Effector memory CD8-positive, alpha-beta T cell (primary cell): ENCODE results near the gene TNIP2.

ENCODE experiments used
- ATAC-seq: fragments of 150-1000 bp; cut with Tn5 transposase; replicated peaks from 2 replicates; pipeline ENCODE4 v1.10.0; 2021; ENCODE audit warnings: mild to moderate bottlenecking, moderate library complexity
- DNase-seq, 3 experiments: peaks; one replicate each; pipeline ENCODE4 v3.0.0; 2021
- H3K27ac Mint-ChIP-seq, 2 donors: one replicate each; pipeline ENCODE4 v1.8.0; 2022; ENCODE audit warnings: mild to moderate bottlenecking in 2 of 2, mixed read lengths in 2 of 2, moderate library complexity in 2 of 2
- H3K27me3 Mint-ChIP-seq, 2 donors: one replicate each; pipeline ENCODE4 v1.8.0; 2022; ENCODE audit warnings: mixed read lengths in 2 of 2
- H3K36me3 Mint-ChIP-seq: one replicate; pipeline ENCODE4 v1.8.0; 2022; ENCODE audit warnings: mild to moderate bottlenecking, moderate library complexity, mixed read lengths; ENCODE audit not compliant: insufficient read depth
- H3K4me1 Mint-ChIP-seq, 2 donors: one replicate each; pipeline ENCODE4 v1.8.0; 2022; ENCODE audit warnings: low read depth in 2 of 2, mixed read lengths in 2 of 2
- H3K4me3 Mint-ChIP-seq, 2 donors: one replicate each; pipeline ENCODE4 v1.8.0; 2022; ENCODE audit warnings: mild to moderate bottlenecking in 2 of 2, mixed read lengths in 2 of 2, moderate library complexity in 2 of 2
- H3K9me3 Mint-ChIP-seq, 2 donors: one replicate each; pipeline ENCODE4 v1.8.0; 2022; ENCODE audit warnings: mixed read lengths in 2 of 2

TNIP2 gene

DNA sequence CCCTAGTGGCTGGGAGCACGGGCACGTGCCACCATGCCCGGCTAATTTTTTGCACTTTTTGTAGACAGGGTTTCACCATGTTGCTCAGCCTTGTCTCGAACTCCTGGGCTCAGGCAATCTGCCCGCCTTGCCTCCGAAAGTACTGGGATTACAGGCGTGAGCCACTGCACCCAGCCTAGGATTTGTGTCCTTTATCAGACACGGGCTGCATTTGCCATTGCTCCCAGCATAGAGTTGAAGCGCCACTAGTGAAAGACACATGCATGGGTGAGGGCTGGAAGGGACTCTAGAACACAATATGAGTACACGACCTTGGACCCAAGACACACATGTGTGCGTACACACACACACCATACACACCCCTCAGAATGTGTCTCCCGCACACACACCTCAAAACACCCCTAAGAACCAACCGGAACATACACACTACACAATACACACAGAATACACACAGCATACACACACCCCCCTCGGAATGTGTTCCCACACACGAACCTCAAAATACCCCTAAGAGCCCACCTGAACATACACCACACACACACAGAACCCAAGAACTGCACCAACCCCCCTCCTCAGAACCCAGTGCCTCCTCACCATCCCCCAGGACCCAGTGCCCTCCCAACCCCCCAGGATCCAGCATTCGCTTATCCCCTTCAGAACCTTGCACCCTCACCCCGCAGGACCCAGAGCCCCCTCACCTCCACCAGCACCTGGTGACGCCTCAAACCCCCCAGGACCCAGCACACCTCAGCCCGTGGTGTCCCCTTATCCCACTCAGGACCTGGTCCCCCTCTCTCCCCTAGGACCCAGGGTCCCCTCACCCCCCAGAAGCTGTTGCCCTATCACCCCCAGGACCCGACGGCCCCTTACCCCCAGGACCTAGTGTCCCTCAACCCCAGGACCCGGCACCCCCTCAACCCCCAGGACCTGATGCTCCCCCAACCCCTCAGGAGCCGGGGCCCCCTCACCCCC, 1.0 kb downstream of the TNIP2 start:
- ATAC-seq, result no peak
- peak overlapping the region; percentile 20 to 86 for H3K27ac Mint-ChIP-seq
- no peaks in the 10 kb centered on the region for H3K9me3 Mint-ChIP-seq
- H3K4me3 Mint-ChIP-seq, result peak overlapping the region; percentile 76 to 80
- H3K4me1 Mint-ChIP-seq, result peaks cover 21 to 25% of the 10 kb centered on the region in 2 donors
- H3K36me3 Mint-ChIP-seq, result peaks cover 20% of the 10 kb centered on the region
- DNase-seq, result no peak
- H3K27me3 Mint-ChIP-seq, result no peaks in the 10 kb centered on the region

DNA sequence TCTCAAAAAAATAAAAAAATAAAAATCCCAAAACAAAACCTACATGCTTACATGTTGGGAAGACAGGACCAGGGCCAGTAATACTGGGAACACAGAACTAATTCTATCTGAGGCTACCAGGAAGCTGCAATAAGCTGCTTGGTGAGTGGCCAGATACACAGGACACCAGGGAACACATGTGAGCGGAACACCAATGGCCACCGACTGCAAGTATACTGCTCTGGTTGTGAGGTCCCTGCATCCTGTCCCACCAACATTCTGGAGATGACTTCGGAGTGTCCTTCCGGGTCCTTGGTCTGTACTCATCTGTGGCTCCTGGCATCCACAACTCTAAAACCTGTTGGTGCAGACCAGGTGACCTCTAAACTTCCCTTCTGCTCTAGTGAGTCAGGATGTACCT, 2.7 kb downstream of the TNIP2 start:
- no peaks in the 10 kb centered on the region for H3K9me3 Mint-ChIP-seq
- H3K27me3 Mint-ChIP-seq, result no peaks in the 10 kb centered on the region
- peak overlapping the region; percentile 6 to 26 for H3K27ac Mint-ChIP-seq
- H3K36me3 Mint-ChIP-seq, result peaks cover 21% of the 10 kb centered on the region
- H3K4me3 Mint-ChIP-seq, result no peak overlapping the region
- ATAC-seq, result no peak
- peaks cover 21 to 25% of the 10 kb centered on the region in 2 donors for H3K4me1 Mint-ChIP-seq
- no peak for DNase-seq

DNA sequence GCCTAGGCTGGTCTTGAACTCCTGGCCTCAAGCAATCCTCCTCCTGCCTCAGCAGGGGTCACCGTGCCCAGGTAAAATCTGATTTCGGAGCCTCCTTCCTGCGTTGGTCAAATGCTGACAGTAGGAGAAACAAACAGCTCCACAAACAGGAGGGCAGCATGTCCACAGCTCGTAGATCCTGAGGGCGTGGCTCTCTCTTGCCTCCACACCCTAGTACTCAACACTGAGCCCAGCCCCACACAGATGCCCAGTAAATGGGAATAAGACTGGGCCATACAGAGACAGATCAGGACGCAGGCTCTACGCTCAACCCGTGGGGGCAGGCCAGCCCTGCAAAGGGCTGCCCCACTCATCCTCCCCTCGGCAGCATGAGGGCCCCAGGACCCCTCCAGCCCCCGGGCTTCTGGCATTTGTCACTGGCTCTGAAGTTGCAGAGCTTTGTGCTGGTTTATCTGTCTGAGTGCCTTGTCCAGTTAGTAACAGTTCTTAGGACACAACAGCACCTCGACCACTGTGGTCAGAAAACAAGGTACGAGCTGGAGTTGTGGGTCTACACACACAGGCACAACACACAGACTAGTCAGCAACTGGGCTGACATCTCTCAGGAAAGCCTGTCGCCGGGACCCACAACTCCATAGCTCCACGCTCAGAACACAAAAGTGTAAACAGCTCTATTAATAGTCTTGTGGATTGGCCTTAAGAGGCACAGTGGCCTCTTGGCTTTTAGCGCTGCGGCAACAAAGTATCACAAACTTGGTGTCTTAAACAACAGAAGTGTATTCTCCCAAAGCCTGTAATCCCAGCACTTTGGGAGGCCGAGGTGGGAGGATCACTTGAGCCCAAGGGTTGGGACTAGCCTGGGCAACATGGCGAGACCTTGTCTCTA, 5.2 kb downstream of the TNIP2 start:
- Mint-ChIP-seq H3K4me1 (peaks cover 35 to 44% of the 10 kb centered on the region in 2 donors), H3K9me3 (no peaks in the 10 kb centered on the region), H3K27me3 (no peaks in the 10 kb centered on the region), H3K4me3 (no peak overlapping the region), H3K27ac (no peak overlapping the region), H3K36me3 (peaks cover 42% of the 10 kb centered on the region)
- no peak for ATAC-seq
- no peak for DNase-seq

DNA sequence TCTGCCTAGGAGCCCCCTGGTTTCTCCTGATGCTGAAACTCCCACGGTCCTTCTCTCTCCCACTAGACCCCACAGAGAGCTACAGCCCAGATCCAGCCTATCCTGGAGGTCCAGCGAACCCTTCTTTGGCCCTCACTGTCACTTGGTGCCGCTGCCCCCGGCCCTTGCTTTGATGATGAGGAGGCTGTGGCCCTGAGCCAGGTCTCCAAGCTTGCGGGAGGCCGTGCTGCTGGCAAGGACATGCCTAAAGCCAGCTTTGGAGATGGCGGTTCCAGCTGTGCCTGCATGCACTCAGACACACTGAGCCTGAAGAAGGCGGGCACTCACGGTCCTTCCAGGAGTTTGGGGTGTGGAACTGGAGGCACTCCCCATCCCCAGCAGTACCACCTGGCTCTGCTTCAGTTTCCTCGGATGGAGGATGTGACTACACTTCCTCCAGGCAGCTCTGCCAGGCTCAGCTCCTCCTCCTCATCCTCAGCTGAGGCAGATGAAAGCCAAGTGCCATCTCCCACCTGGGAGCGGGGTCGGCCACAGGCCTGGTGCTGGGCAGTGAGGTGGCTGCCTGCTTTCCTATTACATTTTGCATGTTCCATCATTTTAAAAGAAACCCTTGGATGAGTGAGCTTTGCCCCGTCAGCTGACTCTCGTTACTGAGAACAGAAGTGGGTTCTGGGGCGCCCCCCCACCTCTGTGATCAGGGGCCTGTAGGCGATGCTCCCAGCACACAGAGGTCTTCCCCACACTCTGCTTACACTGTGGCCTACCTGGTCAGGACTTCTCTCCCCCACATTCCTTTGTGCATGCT, 9.0 kb downstream of the TNIP2 start:
- no peak for ATAC-seq
- H3K4me3 Mint-ChIP-seq, result peak overlapping the region; percentile 67 to 69
- peak overlapping the region; percentile 98 for H3K27ac Mint-ChIP-seq
- no peaks in the 10 kb centered on the region for H3K9me3 Mint-ChIP-seq
- H3K27me3 Mint-ChIP-seq, result no peaks in the 10 kb centered on the region
- peaks cover 62% of the 10 kb centered on the region for H3K36me3 Mint-ChIP-seq
- no peak for DNase-seq
- peaks cover 27 to 30% of the 10 kb centered on the region in 2 donors for H3K4me1 Mint-ChIP-seq

DNA sequence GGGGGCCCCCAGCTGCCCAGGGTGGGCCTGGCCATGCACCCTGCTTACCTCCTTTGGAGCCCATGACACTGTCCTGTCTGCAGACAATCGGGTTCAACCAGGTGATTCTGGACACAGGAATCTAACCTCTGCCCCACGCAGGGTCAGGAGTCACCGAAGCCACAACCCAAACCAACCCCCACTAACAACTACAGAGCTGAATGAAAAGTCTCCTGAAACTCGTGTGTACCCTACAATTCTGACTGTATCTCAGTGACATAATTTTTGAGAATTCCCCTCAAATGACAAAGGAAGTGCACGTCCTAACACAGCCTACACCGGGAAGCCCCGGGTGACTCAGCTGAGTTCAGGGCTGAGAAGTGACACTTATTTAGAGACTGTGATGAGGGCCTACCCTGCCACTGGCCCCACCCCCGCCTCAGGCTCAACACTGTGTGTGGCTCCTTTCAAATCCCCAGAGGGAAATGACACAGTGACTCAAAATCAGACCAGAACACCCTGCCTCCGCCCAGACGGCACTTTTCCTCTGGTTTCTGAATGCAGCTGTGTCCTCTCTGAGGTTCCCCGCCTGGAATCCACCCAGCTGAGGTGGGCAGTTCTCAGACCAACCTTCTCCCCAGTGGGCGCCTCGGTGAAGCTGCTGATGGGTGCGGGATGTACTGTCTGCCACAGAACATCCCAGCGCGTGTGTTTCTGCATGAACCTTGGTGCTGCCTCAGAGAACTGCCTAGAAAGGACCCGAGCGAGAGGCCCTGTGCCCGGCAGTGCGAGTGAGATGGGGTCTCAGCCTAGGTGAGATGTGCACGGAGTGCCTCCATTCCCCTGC, 9.9 kb downstream of the TNIP2 start:
- Mint-ChIP-seq H3K9me3 (no peaks in the 10 kb centered on the region), H3K36me3 (peaks cover 62% of the 10 kb centered on the region), H3K27ac (peak overlapping the region; percentile 98), H3K27me3 (no peaks in the 10 kb centered on the region), H3K4me3 (peak overlapping the region; percentile 67 to 69), H3K4me1 (peaks cover 26 to 27% of the 10 kb centered on the region in 2 donors)
- ATAC-seq (peak; percentile 95), DNase-seq (peak; percentile 77 to 83 (median 80))

DNA sequence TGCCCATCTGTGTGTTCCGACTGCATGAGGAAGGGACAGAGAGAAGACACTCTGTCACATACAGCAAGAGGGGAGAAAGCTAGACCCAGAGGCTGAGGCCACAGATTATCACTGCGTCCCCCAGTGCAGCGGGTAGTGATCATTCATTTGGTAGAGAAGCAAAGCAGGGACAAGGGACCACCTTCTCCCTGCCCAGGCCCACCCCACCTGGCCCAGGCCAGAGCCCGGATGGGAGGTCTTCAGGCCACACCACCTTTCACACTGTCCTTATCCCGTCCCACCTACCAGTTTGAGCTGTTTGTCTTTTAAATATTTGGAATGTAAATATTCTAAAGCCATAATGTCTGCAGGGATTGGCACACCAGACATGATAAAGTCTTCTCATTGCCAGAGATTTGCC, 10.6 kb downstream of the TNIP2 start:
- peaks cover 58% of the 10 kb centered on the region for H3K36me3 Mint-ChIP-seq
- H3K27me3 Mint-ChIP-seq, result no peaks in the 10 kb centered on the region
- peaks cover 26 to 27% of the 10 kb centered on the region in 2 donors for H3K4me1 Mint-ChIP-seq
- peak overlapping the region; percentile 98 for H3K27ac Mint-ChIP-seq
- no peaks in the 10 kb centered on the region for H3K9me3 Mint-ChIP-seq
- DNase-seq, result no peak
- H3K4me3 Mint-ChIP-seq, result peak overlapping the region; percentile 6 to 67
- ATAC-seq, result no peak

DNA sequence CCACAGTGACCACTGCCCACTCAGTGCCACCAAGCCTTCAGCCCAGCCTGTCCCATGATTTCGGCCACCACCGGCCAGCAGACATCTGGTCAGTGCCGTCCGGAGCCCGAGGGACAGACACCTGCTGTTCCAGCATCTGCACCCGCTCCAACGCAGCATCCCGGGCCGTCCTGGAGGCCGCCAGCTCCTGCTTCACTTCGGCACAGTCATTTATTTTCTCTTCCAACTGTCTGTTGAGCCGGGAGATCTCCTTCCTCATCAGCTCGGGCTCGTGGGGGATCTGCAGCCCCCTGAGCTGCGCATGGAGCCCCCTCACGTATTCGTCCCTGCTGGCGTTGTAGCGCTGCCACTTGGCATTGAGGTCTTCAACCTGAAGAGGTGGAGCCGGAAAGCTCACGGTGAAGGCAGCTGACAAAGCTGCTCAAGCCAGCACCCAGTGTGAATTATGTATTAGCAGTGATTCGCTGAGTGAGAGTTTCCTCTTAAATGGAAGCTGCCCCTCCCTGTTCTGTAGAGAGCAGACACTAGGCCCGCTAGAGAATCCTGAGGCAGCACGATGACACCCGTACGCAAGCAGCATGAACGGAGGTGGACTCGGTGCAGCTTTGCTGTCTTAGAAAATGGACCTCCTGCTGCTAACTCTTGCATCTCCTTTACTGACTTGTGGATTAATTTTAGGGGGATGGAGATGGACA, 11.4 kb downstream of the TNIP2 start:
- Mint-ChIP-seq H3K9me3 (no peaks in the 10 kb centered on the region), H3K4me1 (peaks cover 26 to 30% of the 10 kb centered on the region in 2 donors), H3K4me3 (no peak overlapping the region), H3K27ac (peak overlapping the region; percentile 98), H3K27me3 (no peaks in the 10 kb centered on the region), H3K36me3 (peaks cover 56% of the 10 kb centered on the region)
- DNase-seq (no peak), ATAC-seq (no peak)

DNA sequence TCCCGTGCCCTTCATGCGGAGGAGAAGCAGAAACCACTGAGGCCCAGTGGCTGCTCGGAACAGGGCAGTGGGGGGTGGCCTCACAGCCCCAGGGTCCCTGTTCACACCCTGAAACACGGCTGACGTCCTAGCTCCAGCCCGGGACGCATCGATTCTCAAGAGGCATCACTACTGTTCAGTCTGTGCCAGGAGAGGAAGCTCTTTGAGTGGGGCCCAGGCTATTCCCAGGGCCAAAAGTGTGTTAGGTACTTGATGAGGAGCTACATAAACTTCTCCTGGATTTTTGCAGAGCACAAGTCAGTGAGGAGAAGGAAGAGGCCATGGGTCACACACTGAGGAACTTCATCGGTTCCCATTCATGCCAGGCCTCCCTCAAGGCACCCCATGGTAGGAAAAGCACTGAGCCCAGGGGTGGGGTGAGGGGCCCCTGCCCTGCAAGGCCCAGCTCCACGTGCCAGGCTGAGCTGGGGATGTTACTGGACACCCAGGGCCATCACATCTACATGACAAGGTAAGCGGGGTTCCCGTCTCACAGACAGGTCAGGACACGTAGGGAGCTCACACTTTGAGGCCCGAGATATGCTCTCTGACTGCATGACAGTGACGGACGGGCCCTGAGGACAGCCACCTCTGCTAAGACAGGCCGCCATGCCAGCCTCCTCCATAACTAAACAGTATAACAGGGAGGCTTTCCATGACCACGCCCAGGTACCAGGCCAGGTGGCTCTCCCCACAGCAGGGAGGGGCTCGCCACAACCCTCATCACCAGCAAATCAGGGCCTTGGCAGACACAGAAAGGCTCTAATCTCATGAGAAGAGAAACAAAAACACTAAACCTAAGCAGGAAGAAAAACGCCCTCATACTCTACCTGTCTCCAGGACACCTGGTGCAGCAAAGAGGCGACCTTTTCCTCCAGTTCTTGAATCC, 12.4 kb downstream of the TNIP2 start:
- Mint-ChIP-seq H3K4me3 (no peak overlapping the region), H3K36me3 (peaks cover 56% of the 10 kb centered on the region), H3K4me1 (peaks cover 26 to 30% of the 10 kb centered on the region in 2 donors), H3K27me3 (no peaks in the 10 kb centered on the region), H3K9me3 (no peaks in the 10 kb centered on the region), H3K27ac (peak overlapping the region; percentile 98)
- DNase-seq (no peak), ATAC-seq (no peak)

DNA sequence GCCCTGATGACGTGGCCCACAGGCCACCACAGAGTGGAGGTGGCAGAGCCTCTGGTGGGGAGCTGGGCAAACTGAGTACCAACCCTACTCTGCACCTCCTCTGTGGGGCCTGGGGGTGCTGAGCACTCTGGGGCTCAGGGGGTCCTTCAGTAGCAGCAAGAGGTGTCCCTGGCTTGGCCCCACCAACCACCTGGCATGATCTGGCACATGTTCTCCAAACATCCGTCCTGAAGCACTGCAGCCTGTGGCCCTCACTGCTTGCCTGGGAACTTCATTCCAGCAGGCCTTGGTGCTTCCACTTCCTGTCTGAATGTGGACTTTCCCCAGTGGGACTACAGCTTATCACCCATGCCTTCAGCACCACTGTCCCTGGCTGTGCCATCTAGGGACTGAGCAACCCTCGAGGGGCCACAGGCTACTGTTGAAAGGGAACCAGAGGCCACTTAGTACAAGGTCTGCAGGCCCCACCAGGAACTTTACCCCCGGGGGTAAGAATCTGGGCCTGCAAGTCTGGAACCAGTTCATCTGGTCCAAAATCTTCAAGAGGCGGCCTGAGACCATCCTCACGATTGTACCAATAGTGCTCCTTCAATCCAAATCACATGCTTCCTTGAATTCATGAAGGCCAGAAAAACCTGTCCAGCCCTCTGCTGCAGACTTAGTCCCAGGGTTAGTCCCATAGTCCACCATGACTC, 13.2 kb downstream of the TNIP2 start:
- peaks cover 0 to 6% of the 10 kb centered on the region in 2 donors for H3K9me3 Mint-ChIP-seq
- ATAC-seq, result no peak
- H3K4me1 Mint-ChIP-seq, result peaks cover 26 to 33% of the 10 kb centered on the region in 2 donors
- H3K27me3 Mint-ChIP-seq, result no peaks in the 10 kb centered on the region
- no peak for DNase-seq
- peak overlapping the region; percentile 71 to 98 for H3K27ac Mint-ChIP-seq
- H3K4me3 Mint-ChIP-seq, result no peak overlapping the region
- peaks cover 56% of the 10 kb centered on the region for H3K36me3 Mint-ChIP-seq

DNA sequence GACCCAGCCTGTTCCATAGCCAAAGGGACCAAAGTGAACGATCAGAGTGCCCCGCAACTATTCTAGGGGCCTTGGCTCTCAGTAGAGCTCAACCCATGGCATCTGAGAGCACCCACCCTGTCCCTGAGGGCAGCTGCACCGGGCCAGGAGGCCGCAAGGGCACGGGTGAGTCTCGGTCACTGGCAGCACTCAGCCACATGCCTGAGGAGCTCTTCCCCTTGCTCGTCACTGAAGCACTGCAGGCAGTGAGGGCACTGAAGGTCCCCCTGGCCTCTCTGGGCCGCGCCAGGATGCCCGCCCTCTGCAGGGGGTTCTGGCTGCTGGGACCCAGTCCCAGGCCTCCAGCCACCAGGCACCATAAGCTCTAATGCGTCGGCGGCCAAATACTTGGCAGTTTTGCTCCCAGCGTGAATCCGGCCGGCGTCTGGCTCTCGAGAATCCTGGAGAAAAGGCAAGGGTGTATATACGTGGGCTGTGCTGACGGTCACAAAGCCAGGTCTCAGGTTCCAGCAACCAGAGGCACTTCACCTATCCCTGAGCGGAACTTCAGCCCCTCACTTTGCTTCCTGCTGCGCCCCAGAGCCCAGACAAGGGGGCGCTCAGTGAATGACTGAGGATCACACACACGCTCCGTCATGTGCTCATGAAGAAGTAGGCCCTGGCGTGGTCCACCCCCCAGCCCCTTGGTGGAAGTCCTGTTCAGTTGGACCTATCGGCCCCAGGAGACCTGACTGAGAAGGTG, 13.9 kb downstream of the TNIP2 start:
- no peaks in the 10 kb centered on the region for H3K27me3 Mint-ChIP-seq
- H3K4me3 Mint-ChIP-seq, result no peak overlapping the region
- H3K9me3 Mint-ChIP-seq, result peaks cover 0 to 6% of the 10 kb centered on the region in 2 donors
- H3K36me3 Mint-ChIP-seq, result peaks cover 49% of the 10 kb centered on the region
- ATAC-seq (no peak), DNase-seq (no peak)
- H3K27ac Mint-ChIP-seq, result peak overlapping the region; percentile 71 to 76
- peaks cover 19 to 26% of the 10 kb centered on the region in 2 donors for H3K4me1 Mint-ChIP-seq
